B cell (primary cell): Measurements from ENCODE around the gene ADAMTS18.

Source experiments
- EZH2 ChIP-seq: IDR thresholded peaks from 2 replicates; pipeline ENCODE4 v1.6.1; 2012; ENCODE audit warnings: borderline replicate concordance, low read depth, mild to moderate bottlenecking, moderate library complexity, low read length; ENCODE audit not compliant: insufficient read depth, poor library complexity, severe bottlenecking
- TF ChIP-seq, protein P1 (sequence below): fragments of 200-600 bp; IDR thresholded peaks from one replicate; pipeline ENCODE4 v1.8.0; 2022; ENCODE audit warnings: antibody characterized with exemption, mild to moderate bottlenecking

GRCh38 chr16:77386831-77387814, 47.7 kb downstream of the ADAMTS18 start:
- TF ChIP-seq, protein P1, sequence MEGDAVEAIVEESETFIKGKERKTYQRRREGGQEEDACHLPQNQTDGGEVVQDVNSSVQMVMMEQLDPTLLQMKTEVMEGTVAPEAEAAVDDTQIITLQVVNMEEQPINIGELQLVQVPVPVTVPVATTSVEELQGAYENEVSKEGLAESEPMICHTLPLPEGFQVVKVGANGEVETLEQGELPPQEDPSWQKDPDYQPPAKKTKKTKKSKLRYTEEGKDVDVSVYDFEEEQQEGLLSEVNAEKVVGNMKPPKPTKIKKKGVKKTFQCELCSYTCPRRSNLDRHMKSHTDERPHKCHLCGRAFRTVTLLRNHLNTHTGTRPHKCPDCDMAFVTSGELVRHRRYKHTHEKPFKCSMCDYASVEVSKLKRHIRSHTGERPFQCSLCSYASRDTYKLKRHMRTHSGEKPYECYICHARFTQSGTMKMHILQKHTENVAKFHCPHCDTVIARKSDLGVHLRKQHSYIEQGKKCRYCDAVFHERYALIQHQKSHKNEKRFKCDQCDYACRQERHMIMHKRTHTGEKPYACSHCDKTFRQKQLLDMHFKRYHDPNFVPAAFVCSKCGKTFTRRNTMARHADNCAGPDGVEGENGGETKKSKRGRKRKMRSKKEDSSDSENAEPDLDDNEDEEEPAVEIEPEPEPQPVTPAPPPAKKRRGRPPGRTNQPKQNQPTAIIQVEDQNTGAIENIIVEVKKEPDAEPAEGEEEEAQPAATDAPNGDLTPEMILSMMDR: no peak
- no peak for TF ChIP-seq EZH2
